NT2/D1 (cell line): ENCODE measurements around the gene ZNF581.

Experiments used
- SUZ12 ChIP-seq: IDR thresholded peaks from 2 replicates; pipeline ENCODE4 v1.6.1; 2011; ENCODE audit not compliant: insufficient read length, insufficient read depth; ENCODE audit errors: extremely low read depth
- YY1 ChIP-seq: IDR thresholded peaks from 2 replicates; pipeline ENCODE4 v1.6.1; 2011; ENCODE audit not compliant: insufficient read length, insufficient read depth

DNA sequence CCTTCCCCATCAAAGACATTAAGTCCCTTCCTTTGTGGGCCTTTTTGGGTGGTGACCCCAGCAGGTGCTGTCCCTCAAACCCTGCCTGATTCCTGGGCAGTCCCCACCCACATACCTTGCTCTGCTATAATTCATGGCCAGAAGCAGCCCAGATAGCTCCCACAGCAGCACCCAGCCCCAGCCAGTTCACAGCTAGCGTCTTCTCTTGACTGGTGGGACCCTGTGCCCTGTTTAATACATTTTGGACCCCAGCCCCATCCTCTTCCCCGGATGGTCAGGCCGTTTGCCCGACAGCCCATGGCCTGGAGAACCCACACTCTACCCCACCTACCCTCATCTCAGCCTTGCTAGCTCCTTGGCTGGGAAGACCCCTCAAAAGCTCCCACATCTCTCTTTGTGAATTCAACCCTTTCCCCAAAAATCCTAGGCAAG lies 6.7 kb downstream of the ZNF581 start:
- TF ChIP-seq YY1 = no peak
- TF ChIP-seq SUZ12 = no peak
